Vagina (tissue), 2 donors: ENCODE measurements around the gene STK10. TPM values are rescaled to one million over a fixed set of nuclear protein-coding genes. Genes with fewer than 3 reads are reported as not detected.

Experiments
- DNase-seq, 2 donors: peaks; one replicate each; pipeline ENCODE4 v3.0.0-alpha.2; 2017; ENCODE audit errors: extremely low spot score in 2 of 2
- H3K27ac ChIP-seq: fragments of 200-600 bp; sonication (generic); one replicate; pipeline ENCODE4 v1.5.1; 2019
- H3K27me3 ChIP-seq: fragments of 200-600 bp; sonication (generic); one replicate; pipeline ENCODE4 v1.5.1; 2019
- H3K36me3 ChIP-seq, 2 donors: fragments of 200-600 bp; sonication (generic); one replicate each; pipeline ENCODE4 v1.5.1; 2017 to 2019
- H3K4me1 ChIP-seq: fragments of 200-600 bp; sonication (generic); one replicate; pipeline ENCODE4 v1.5.1; 2019
- H3K4me3 ChIP-seq, 2 donors: fragments of 200-600 bp; sonication (generic); 1 replicate in 1 of 2; 2 replicates in 1 of 2; pipeline ENCODE4 v1.5.1; 2016 to 2019
- H3K9me3 ChIP-seq: fragments of 200-600 bp; sonication (generic); one replicate; pipeline ENCODE4 v1.5.1; 2019
- POLR2A ChIP-seq, 2 donors: fragments of 450-650 bp; IDR thresholded peaks; one replicate each; pipeline ENCODE4 v1.6.1; 2017; ENCODE audit warnings: antibody characterized with exemption in 2 of 2, mild to moderate bottlenecking in 2 of 2, moderate library complexity in 2 of 2
- POLR2AphosphoS5 ChIP-seq, 2 donors: sonication (generic); formaldehyde crosslinking; IDR thresholded peaks; one replicate each; pipeline ENCODE4 v1.9.0; 2017; ENCODE audit warnings: antibody characterized with exemption in 2 of 2, mild to moderate bottlenecking in 2 of 2, low read depth in 1 of 2; ENCODE audit not compliant: insufficient read depth in 1 of 2
- intact Hi-C: fragments of 100-400 bp; cut with DNase I; formaldehyde crosslinking; loops from one replicate; pipeline ENCODE4 v1.15.1; 2023
- total RNA-seq: library from RNA; depleted of rRNA; stranded (reverse); fragments of >200 nt; gene quantifications from one replicate; pipeline ENCODE4 v1.2.3, GENCODE V29; 2016
- TF ChIP-seq, protein P1 (sequence below), 3 experiments: fragments of 450-650 bp in 2 of 3; fragments of 200-600 bp in 1 of 3; sonication (generic) in 1 of 3; IDR thresholded peaks; one replicate each; pipeline ENCODE4 v1.5.1; 2017 to 2019; ENCODE audit warnings: antibody characterized with exemption in 3 of 3, mild to moderate bottlenecking in 2 of 3, moderate library complexity in 2 of 3

STK10 gene
- total RNA-seq, 1 donor from 2014 or later, result 33.9 TPM

DNA sequence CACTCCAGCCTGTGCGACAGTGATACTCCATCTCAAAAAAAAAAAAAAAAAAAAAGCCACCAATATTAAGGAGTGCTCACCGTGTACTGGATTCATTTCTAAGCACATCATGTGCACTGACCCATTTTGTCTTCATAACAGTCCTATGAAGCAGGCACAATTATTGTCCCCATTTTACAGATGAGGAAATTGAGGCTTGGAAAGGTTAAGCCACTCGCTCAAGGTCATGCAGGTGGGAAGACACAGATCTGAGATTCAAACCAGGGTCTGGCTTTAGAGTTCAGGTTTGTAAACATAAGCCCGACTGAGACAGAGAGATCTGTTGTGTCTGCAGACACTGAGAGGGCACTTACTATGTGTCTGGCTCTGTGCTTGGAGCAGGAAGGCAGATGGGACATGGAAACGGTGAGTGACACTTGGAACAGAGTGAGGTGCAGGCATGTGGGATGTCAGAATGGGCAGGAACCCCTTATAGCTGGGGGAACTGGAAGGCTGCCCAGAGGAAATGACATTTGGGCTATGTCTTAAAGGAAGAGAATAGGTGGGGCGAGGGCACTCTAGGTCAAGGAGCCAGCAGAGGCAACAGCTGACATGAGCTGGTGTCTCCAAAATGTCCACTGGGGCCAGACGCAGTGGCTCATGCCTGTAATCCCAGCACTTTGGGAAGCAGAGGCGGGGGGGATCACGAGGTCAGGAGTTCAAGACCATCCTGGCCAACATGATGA lies 69.9 kb downstream of the STK10 start:
- intact Hi-C loops, result no loop called here
- no peak for DNase-seq
- no peak overlapping the region for H3K4me3 ChIP-seq
- H3K27ac ChIP-seq, result no peak overlapping the region
- H3K36me3 ChIP-seq, result no peaks in the 10 kb centered on the region
- H3K27me3 ChIP-seq, result no peaks in the 10 kb centered on the region
- no peaks in the 10 kb centered on the region for H3K9me3 ChIP-seq
- H3K4me1 ChIP-seq, result peaks cover 5% of the 10 kb centered on the region
- no peak for TF ChIP-seq POLR2A (IDR thresholded peaks at IDR 0.05)
- no peak for TF ChIP-seq POLR2AphosphoS5 (IDR thresholded peaks at IDR 0.05; ENCODE audit: insufficient read depth in 1 of 2, low read depth in 1 of 2)
- TF ChIP-seq, protein P1, sequence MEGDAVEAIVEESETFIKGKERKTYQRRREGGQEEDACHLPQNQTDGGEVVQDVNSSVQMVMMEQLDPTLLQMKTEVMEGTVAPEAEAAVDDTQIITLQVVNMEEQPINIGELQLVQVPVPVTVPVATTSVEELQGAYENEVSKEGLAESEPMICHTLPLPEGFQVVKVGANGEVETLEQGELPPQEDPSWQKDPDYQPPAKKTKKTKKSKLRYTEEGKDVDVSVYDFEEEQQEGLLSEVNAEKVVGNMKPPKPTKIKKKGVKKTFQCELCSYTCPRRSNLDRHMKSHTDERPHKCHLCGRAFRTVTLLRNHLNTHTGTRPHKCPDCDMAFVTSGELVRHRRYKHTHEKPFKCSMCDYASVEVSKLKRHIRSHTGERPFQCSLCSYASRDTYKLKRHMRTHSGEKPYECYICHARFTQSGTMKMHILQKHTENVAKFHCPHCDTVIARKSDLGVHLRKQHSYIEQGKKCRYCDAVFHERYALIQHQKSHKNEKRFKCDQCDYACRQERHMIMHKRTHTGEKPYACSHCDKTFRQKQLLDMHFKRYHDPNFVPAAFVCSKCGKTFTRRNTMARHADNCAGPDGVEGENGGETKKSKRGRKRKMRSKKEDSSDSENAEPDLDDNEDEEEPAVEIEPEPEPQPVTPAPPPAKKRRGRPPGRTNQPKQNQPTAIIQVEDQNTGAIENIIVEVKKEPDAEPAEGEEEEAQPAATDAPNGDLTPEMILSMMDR (IDR thresholded peaks at IDR 0.05), result no peak

DNA sequence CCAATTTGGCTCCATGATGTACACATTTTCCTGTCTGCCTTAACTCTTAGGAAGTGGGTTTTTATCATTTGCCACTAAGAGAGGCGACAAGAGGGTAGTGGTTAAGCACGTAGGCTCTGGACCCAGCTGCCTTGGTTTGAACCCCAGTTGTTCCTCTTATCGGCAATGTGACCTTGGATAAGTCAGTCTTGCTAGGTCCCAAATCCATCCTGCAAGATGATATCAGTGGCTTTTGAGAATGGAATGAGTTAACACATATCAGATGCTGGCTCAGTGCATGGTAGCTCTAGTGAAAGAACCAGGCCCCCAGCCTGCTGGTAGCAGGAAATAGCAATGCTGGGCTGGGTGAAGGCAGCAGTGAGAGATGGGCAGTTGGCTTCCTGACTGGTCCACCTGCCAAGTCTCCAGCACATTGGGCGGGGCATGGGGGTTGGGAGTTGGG lies 72.5 kb downstream of the STK10 start:
- no peak for DNase-seq
- intact Hi-C loops, result no loop called here
- no peaks in the 10 kb centered on the region for H3K9me3 ChIP-seq
- no peaks in the 10 kb centered on the region for H3K36me3 ChIP-seq
- TF ChIP-seq POLR2A (IDR thresholded peaks at IDR 0.05) (no peak), POLR2AphosphoS5 (IDR thresholded peaks at IDR 0.05; ENCODE audit: insufficient read depth in 1 of 2, low read depth in 1 of 2) (no peak)
- TF ChIP-seq, protein P1 (IDR thresholded peaks at IDR 0.05), result no peak
- no peaks in the 10 kb centered on the region for H3K27me3 ChIP-seq
- no peak overlapping the region for H3K4me3 ChIP-seq
- peaks cover 24% of the 10 kb centered on the region for H3K4me1 ChIP-seq
- H3K27ac ChIP-seq, result no peak overlapping the region

DNA sequence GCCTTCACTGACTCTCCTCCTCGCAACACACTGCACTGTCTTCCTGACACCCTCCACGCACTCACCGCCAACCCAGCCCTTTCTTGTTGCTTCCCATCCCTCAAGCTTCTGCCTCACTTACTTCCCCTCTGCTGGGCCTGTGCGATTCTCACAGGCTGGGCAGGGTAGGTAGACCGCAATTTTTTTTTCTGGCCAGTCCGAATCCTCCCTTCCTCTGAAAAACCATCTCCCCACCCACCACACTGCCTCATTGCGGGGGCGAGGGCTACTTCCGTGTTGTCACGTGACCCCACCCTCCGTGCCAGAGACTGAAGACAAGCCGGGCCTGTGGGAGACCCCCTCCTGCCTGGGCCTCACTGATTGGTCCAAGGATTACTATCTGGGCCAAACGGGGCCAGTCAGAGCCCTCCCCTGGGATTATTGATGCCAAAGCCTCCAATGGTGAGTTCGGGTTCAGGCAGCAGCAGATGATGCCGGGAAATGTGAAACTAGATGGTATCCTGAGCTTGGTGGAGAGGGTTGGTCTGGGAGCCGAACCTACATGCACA lies 73.1 kb downstream of the STK10 start:
- Histone ChIP-seq H3K4me1 (peaks cover 30% of the 10 kb centered on the region), H3K4me3 (no peak overlapping the region), H3K36me3 (no peaks in the 10 kb centered on the region), H3K9me3 (no peaks in the 10 kb centered on the region), H3K27ac (no peak overlapping the region), H3K27me3 (no peaks in the 10 kb centered on the region)
- TF ChIP-seq POLR2A (IDR thresholded peaks at IDR 0.05) (no peak), POLR2AphosphoS5 (IDR thresholded peaks at IDR 0.05; ENCODE audit: insufficient read depth in 1 of 2, low read depth in 1 of 2) (no peak)
- TF ChIP-seq, protein P1 (IDR thresholded peaks at IDR 0.05), result no peak
- intact Hi-C loops, result no loop called here
- no peak for DNase-seq

DNA sequence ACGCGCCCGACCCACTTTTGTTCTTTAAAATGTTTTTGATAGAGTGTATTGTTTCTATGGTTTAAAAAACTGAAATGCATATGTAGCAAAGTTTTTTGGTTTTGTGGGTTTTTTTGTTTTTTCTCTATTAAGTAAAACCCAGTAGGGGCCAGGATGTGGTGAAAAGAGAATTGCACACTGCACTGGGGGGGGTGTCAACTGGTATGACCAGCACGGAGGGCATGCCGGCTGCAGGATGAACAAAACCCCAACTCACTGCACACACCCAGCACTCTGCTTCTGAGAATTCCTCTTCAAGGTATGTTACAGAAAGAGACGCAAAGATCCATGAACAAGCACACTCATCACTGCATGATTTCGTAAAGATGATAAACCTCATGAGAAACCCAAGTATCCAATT lies 75.0 kb downstream of the STK10 start:
- TF ChIP-seq POLR2A (IDR thresholded peaks at IDR 0.05), result no peak
- TF ChIP-seq POLR2AphosphoS5 (IDR thresholded peaks at IDR 0.05; ENCODE audit: insufficient read depth in 1 of 2, low read depth in 1 of 2), result no peak
- TF ChIP-seq, protein P1 (IDR thresholded peaks at IDR 0.05), result no peak
- Histone ChIP-seq H3K27me3 (no peaks in the 10 kb centered on the region), H3K9me3 (no peaks in the 10 kb centered on the region), H3K36me3 (no peaks in the 10 kb centered on the region), H3K27ac (no peak overlapping the region), H3K4me3 (no peak overlapping the region), H3K4me1 (peaks cover 25% of the 10 kb centered on the region)
- DNase-seq, result no peak
- intact Hi-C loops, result no loop called here

DNA sequence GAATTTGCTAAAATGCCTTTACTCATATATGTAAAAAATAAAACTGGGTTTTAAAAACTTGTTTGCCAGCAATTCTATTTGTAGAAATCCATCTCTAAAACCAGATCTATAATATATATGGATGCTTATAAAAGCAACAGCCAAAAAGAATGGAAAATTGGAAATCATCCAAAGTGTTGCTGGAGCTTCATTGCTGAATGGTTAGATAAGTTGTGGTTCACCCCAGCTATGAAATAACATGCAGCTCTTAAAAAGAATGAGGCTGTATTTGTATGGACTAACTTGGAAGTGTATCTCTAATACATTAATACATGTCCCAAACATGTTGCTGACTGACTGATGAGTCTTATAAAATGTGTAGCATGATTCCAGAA lies 76.2 kb downstream of the STK10 start:
- Histone ChIP-seq H3K27ac (peak overlapping the region; percentile 69), H3K4me3 (peak overlapping the region; percentile 26 to 33), H3K4me1 (peaks cover 37% of the 10 kb centered on the region), H3K9me3 (no peaks in the 10 kb centered on the region), H3K27me3 (no peaks in the 10 kb centered on the region), H3K36me3 (no peaks in the 10 kb centered on the region)
- TF ChIP-seq POLR2AphosphoS5 (IDR thresholded peaks at IDR 0.05; ENCODE audit: insufficient read depth in 1 of 2, low read depth in 1 of 2) (no peak), POLR2A (IDR thresholded peaks at IDR 0.05) (no peak)
- TF ChIP-seq, protein P1 (IDR thresholded peaks at IDR 0.05), result no peak
- DNase-seq, result no peak
- intact Hi-C loops, result no loop called here
